NCI-H1436 treated with DMSO at 0.1 percent for 48 hours (cell line): Measurements from ENCODE around the gene PTMS.
A peak's percentile ranks its signal among the peaks of the same experiment; 100 is the strongest.
"Not testable (repeated sequence)": the region's sequence is repeated elsewhere in the genome, so short reads cannot be mapped to it uniquely, and the experiment has no call there.

Source experiments
- DNase-seq: peaks from one replicate; lab custom pipeline; 2025; lab: John Stamatoyannopoulos, UW

Gene PTMS, protein sequence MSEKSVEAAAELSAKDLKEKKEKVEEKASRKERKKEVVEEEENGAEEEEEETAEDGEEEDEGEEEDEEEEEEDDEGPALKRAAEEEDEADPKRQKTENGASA

DNA sequence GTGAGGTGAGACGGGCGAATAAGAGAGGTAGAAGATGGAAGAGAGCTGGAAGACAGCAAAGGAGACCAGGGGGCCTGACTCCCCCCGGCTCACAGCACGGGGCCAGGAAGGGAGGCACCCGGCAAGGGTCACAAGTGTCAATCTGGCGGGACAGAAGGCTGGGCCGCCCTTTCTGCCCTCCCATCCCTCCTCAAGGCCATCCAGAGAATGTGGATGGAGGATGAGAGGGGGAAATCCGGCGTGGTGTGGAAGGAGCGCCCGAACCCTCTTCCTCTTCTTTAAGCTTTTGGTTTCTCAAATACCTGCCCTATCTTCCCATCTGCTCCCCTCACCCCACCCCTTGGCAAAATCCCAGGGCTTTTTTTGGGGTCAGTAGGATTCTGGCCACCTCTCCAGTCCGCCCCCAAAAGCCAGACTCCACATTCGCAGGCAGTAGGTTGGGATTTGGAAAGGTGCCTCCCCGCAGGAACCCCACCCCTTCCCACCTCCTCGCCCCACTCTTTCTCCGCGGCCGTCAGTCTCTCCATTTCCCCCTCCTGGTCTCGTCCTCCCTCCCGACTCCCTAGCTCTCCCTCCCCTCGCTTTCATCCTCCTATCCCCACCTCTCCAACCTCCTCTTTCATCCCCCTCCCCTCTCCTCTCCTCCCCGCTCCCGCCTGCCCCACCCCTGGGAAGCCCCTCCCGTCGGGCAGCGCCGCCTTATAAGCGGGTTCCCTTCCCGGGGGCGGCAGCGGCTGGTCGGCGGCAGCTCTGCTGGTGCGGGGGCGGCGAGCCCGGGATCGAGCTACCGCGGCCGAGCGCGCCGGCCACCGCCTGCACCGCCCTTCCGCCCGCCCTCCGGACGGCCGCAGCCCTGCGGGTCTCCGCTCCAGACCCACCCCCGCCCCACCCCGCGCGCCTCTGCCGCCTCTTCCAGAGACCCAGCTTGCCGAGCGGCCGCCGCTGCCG is at the start of gene PTMS:
Gene PTMS (plus strand): TSS at position 730 of the 948 bp plus-strand sequence. CDS start 343 bp downstream, outside the sequence.
- DNase-seq = peak; percentile 68

DNA sequence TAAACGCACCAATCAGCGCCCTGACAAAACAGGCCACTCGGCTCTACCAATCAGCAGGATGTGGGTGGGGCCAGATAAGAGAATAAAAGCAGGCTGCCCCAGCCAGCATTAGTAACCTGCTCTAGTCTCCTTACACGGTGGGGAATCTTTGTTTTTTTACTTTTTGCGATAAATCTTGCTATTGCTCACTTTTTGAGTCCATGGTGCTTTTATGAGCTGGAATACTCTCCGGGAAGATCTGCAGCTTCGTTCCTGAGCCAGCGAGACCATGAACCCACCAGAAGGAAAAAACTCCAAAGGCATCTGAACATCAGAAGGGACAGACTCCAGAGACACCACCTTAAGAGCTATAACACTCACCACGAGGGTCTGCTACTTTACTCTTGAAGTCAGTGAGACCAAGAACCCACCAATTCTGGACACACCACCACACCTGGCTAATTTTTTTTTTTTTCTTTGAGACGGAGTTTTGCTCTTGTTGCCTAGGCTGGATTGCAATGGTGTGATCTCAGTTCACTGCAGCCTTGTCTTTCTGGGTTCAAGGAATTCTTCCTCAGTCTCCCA is 49.2 kb upstream of the PTMS start:
- no peak for DNase-seq

DNA sequence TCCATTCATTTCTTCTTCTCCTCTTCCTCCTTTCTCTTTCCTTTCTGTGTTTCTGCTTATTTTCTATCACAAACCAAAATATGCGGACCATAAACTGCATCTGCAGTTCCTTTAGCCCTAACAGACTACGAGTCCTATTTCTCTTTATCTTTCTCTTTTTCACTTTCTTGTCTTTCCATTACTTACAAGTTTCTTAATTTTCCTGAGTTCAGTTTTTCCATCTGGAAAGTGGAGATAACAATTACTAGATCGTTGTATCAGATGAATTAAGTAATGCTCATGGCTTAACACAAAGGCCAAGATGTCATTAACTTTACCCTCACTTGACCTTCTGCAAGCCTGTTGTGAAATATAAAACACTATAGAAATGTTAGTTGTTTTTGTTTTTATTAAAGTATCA is 43.3 kb upstream of the PTMS start:
- DNase-seq = no peak

DNA sequence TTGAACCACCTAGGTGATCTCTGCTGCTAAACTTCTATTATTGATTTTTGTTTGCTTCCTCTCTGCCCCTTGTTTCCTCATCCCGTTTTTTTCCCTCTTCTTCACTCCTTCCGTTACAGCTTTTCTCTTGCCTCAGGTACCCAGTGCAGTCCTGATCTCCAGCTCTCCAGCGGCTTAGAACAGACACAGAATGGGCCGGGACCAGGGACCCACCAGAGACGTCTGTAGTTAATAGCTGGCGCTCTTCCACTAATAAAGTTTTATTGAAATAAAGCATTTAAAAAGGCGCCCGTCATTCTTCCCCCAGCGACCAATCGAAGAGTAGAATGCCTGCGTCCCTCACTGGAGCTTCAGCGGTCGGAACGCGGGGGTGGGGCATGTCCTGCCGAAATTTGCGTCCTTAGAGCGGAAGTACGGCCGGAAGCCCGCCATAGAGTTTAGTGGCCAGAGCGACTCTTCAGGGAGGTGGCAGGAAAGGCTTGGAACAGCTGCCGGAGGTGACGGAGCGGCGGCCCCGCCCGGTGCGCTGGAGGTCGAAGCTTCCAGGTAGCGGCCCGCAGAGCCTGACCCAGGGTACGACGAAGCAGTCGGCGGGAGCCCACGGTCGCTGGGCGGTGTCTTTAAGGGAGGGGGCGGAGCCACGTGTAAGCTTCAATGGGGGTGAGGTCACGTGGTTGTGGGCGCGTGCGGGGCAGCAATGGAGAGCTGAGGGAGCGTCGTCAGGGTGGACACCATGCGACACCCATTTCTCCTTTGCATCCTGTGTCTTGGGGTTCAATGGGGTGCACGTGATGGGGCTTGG is 42.4 kb upstream of the PTMS start, which contains the start of gene COPS7A:
Gene COPS7A (plus strand): TSS at position 440 of the 802 bp plus-strand sequence. CDS start 611 bp downstream, outside the sequence.
- peak; percentile 95 for DNase-seq

DNA sequence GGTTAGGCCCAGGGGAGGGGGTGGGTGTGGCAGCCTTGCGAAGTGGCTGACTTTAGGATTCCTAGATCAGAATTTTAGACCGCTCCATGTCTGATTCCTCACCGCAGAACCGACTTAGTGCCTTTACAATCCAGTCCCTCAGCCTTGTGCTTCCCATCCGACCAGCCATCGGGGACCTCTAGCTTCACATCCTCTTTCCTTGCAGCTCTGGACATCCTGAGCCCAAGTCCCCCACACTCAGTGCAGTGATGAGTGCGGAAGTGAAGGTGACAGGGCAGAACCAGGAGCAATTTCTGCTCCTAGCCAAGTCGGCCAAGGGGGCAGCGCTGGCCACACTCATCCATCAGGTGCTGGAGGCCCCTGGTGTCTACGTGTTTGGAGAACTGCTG is 41.8 kb upstream of the PTMS start:
- no peak for DNase-seq

DNA sequence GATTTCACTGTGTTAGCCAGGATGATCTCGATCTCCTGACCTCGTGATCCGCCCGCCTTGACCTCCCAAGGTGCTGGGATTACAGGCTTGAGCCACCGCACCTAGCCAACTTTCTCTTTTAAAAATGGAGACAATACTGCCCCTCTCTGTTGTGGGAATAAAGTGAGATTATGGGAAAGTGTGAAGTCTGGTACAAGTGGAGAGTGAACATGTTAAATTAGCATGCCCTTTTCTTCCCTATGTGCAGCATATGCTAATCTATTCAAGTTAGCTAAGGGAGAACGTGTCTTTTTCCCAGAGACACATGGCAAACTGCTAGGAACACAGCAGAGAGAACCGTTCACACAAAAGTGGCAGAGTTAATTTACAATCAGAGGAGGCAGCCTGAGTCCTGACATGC is 40.8 kb upstream of the PTMS start:
- no peak for DNase-seq

DNA sequence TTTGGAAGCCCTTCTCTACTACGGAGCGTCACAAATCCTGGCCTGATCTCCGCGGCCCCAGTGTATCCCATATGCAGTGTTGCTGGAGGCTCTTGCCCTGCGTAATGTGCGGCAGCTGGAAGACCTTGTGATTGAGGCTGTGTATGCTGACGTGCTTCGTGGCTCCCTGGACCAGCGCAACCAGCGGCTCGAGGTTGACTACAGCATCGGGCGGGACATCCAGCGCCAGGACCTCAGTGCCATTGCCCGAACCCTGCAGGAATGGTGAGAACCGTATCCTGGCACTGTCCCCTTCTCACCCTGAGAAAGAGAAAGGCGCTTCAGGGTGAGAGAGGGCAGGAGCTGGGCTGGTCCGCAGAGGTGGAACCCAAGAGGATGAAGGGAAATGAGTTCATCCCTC is 37.0 kb upstream of the PTMS start:
- no peak for DNase-seq

DNA sequence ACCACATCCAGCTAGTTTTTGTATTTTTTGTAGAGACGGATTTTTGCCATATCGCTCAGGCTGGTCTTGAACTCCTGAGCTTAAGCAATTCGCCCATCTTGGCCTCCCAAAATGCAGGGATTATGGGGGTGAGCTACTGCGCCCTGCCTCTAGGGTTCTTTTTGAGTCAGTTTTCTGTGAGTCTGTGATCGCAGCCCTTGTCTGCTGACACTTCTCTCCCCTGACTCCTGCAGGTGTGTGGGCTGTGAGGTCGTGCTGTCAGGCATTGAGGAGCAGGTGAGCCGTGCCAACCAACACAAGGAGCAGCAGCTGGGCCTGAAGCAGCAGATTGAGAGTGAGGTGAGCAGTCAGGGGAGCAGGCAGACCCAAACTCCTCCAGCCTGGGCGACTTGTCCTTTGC is 36.0 kb upstream of the PTMS start:
- no peak for DNase-seq

DNA sequence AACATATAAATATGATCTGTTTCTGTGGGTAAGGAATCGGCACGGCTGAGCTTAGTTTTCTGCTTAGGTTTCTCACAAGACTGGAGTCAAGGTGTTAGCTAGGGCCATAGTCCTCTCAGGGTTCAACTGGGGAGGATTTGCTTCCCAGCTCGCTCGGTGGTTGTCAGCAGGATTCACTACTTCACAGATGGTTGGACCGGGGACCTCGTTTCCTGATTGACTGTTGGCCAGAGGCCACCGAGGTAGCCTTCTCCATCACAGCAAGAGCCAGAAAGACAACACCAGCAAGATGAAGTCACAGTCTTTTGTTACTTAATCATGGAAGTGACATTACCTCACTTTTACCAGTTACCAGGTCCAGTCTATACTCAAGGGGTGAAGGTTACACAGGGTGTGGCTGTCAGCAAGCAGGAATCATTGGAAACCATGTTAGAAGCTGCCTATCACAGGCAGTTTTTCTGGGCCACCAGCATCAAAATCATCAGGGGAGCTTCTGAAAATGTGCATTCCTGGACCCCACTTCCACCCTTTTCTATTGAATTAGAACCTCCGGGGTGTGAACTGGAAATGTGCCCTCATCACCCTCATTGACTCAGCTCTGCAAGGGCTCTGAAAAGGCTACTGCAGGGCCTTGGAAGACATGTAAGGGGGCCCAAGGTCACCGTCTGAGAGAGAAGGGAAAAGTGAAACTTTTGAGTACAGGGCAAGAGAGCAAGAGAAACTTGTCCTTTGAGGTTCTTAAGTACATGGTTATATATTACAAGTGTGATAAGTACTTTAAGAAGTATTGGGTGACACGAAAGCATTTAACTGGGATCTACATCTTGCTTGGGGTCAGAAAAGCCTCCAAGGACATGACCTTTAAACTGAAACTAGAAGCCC is 31.4 kb upstream of the PTMS start:
- DNase-seq = no peak

DNA sequence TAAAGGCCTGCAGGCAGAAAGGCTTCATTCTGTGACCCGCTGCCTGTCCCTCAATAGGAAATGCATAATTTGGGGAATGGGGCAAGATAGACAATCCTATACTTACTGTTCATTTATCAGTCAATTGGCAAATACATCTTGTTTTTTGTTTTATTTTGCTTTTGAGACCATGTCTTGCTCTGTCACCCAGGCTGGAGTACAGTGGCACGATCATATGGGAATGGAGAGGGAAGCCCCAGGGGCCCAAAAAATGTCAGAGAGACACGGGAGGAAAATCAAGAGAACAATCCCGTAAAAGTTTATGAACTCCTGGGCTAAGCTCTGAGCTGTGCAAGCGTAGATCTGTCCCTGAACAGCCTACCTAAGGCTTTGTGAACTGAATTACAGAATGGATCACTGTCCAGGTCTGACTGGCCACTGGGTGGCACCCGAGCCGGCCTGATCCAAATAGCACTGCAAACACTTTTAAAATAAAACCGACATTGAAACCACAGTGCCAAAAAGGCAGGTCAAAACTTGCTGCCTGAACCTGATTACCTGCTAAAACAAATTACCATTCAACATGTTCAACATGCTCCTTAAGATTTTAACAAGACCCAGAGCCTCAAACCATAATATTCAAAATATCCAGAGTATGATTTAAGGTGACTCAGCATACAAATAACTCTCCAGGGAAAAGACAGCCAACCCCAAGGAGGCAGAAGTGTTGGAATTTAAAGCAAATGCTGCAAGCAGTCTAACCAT is 30.5 kb upstream of the PTMS start:
- peak; percentile 38 for DNase-seq

DNA sequence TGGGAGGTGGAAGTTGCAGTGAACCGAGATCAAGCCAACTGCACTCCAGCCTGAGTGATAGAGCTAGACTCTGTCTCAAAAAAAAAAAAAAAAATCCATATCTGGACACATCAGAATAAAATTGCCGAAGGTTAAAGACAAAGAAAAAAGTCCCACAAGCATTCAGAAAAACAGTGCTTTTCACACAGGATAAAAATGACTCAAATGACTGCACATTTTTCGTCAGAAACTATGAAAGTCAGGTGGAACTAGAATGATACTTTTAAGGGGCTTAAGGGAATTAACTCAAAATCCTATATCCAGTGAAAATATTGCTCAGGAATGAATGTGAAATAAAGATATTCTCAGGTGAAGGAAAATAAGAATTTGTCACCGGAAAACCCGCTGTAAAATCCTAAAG is 29.4 kb upstream of the PTMS start:
- no peak for DNase-seq

DNA sequence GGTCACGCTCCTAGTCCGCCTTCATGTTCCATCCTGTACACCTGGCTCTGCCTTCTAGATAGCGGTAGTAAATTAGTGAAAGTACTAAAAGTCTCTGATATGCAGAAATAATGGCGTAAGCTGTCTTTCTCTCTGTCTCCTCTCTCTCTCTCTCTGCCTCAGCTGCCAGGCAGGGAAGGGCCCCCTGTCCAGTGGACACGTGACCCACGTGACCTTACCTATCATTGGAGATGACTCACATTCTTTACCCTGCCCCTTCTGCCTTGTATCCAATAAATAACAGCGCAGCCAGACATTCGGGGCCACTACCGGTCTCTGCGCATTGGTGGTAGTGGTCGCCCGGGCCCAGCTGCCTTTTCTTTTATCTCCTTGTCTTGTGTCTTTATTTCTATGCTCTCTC is 24.1 kb upstream of the PTMS start:
- not testable (repeated sequence) for DNase-seq

DNA sequence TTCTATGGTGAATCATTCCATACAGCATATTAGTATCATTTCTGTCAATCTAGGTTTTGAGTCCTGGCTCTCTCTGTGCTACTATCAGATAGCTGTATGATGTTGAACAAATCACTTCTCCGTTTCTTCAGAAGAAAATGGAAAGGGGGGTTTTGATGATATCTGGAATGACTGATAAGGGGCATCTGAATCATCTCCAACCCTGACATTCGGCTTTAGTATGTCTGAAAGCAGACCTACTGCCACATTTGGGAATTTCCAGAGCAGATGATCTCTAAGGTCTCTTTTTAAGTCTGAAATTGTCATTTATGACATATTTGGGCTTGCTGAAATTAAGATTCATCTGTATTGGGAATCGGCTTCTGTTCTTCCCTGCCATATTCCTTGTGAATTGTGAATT is 23.3 kb upstream of the PTMS start:
- DNase-seq = no peak

DNA sequence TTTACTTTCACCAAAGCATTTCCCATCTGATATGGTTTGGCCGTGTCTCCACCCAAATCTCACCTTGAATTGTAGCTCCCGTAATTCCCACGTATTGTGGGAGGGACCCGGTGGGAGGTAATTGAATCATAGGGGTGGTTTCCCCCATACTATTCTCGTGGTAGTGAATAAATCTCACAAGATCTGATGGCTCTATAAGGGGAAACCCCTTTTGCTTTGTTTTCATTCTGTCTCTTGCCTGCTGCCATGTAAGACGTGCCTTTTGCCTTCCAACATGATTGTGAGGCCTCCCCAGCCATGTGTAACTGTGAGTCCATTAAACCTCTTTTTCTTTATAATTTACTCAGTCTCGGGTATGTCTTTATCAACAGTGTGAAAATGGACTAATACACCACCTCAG is 22.9 kb upstream of the PTMS start:
- DNase-seq = not testable (repeated sequence)

DNA sequence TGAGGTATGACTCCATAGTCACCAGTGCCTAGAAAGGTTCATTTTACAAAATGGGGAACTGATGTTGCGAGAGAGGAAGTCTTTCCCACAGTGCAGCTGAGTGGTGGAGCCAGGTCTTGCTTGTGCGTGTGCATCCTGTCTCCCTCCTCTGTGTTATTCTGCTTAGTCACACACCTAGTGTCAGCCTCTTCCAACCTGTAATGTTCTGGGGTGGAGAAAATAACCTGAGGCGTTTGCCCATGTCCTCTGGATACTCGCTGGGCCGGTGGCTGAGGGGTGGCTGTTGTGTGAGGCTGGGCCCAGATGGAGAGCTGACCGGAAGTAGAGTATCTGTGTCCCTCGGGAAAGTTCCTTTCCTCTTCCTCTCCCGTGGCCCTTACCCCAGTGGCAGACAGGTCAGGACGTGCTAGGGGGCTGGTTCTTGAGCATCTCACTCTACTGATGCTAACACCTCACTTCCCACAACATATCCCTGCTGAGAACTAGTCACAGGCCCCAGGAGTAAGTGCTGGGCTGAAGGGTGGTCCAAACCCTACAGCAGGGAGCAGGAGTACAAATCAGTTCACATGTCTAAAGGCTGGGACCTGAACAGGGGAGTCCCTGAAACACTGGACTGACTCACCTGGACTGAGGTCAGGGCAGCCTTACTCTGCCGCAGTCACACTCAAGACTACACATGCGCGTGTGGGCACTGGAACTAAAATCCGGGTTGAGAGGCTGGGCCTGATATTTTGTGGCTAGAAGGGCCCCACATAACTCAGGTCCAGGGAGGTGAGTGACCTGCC is 20.2 kb upstream of the PTMS start:
- DNase-seq = no peak

DNA sequence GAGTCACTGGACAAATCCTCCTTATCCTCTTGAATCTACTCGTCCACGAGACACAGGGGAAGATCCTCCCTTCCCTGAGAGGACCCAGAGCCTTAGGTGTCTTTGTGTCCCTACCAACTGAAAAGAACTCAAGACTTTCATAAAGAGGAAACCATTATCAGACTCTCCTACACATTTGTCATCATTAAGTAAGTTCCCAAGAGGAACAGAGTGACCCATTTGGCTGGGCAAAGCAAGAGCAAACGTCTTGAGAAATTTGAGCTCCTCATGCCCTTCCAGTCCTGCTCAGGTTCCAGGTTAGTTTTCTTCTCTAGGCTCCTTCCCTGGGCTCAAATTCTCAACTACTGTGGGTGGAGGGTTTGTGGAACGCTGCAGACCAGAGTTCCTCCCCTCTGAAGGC is 18.9 kb upstream of the PTMS start:
- no peak for DNase-seq

DNA sequence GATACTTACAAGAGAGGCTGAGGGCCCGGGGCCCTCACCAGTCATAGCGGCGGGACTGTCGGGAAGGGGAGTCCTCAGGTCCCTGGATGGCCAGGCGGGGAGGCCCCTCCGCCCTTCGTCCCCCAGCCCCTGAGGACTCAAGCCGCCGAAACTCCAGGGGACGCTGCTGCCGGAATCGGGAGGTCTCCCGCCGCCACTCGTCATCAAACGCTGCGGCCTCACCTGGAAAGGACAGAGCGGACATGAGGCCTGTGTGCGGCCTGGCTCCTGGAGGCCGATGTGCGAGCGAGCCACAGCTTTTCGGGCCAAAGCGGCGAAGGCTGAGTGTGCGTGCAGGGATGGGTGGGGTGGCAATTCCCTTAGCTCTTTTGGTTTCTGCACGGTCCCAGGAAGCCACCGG is 17.4 kb upstream of the PTMS start:
- DNase-seq = no peak

DNA sequence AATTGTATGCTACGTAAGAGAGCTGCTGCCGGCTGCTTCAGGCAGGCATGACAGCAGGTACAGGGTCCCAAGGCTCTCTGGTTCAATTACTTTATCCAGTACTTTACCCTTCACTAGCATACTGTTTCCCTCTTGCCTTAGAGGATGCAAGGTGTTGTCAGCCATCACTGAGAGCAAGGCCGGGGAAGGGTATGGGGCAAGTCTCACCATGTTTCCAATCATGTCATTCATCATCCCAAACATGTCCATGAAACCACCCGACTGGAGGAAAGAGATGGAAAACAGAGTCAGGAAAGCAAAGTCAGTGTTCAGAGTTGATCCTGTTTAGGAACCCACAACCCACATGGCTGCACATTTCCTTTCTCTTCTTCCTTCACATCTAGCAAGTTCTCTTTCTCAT is 15.7 kb upstream of the PTMS start:
- DNase-seq = no peak

DNA sequence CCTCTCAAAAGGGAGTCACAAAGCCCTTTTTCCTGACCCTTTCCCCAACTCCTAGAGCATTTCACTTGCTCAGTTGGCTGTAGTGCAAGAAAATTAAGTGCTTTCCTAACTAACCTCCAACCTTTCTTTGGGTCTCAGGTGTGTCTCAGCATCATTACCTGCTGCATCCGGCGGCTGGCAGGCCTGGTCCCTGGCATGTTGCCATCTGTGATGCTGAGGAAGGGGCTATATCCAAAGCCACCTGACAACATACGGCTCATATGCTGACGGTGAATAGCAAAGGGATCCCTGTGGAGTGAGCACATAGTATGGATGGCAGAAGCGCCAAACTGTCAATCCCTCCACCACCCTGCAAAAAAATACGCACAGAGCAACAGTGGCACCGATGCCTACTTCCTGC is 14.4 kb upstream of the PTMS start:
- no peak for DNase-seq
